GM23338 (cell line): ENCODE results near the gene ARHGAP32. TPM values are rescaled to one million over a fixed set of nuclear protein-coding genes. Genes with fewer than 3 reads are reported as not detected.

Experiments used
- ATAC-seq: fragments of 200-7000 bp; cut with Tn5 transposase; 3 replicates; pipeline ENCODE4 v1.9.1; 2020
- DNase-seq: peaks from one replicate; pipeline ENCODE4 v3.0.0-alpha.2; 2015; ENCODE audit warnings: low spot score
- H2AFZ ChIP-seq: fragments of 200-600 bp; sonication (generic); 2 replicates; pipeline ENCODE4 v1.8.0; 2016; ENCODE audit warnings: antibody characterized with exemption, mild to moderate bottlenecking, moderate library complexity
- H3F3A ChIP-seq: fragments of 200-600 bp; sonication (generic); replicated peaks from 2 replicates; pipeline ENCODE4 v1.8.0; 2017; ENCODE audit warnings: antibody characterized with exemption, mixed run types, low read depth
- H3K27ac ChIP-seq: fragments of 200-600 bp; sonication (generic); 2 replicates; pipeline ENCODE4 v1.6.1; 2016; ENCODE audit warnings: low read depth
- H3K27me3 ChIP-seq: fragments of 200-600 bp; sonication (generic); 2 replicates; pipeline ENCODE4 v1.8.0; 2016; ENCODE audit warnings: mild to moderate bottlenecking, mixed run types, moderate library complexity; ENCODE audit not compliant: insufficient read depth
- H3K36me3 ChIP-seq: fragments of 200-600 bp; sonication (generic); 2 replicates; pipeline ENCODE4 v1.8.0; 2016; ENCODE audit warnings: mild to moderate bottlenecking; ENCODE audit not compliant: insufficient read depth
- H3K4me1 ChIP-seq: fragments of 200-600 bp; sonication (generic); 2 replicates; pipeline ENCODE4 v1.8.0; 2016; ENCODE audit warnings: mild to moderate bottlenecking, moderate library complexity; ENCODE audit not compliant: insufficient read depth
- H3K4me2 ChIP-seq: fragments of 200-600 bp; sonication (generic); 2 replicates; pipeline ENCODE4 v1.7.1; 2017; ENCODE audit warnings: mixed run types
- H3K4me3 ChIP-seq: fragments of 200-600 bp; sonication (generic); 2 replicates; pipeline ENCODE4 v1.6.1; 2016; ENCODE audit warnings: mixed run types
- H3K79me2 ChIP-seq: fragments of 200-600 bp; sonication (generic); replicated peaks from 2 replicates; pipeline ENCODE4 v1.8.0; 2017; ENCODE audit warnings: mild to moderate bottlenecking; ENCODE audit not compliant: insufficient read depth
- H3K9me2 ChIP-seq: fragments of 200-600 bp; sonication (generic); 2 replicates; pipeline ENCODE4 v1.8.0; 2017; ENCODE audit not compliant: insufficient read depth
- H4K20me1 ChIP-seq: fragments of 200-600 bp; sonication (generic); replicated peaks from 2 replicates; pipeline ENCODE4 v1.8.0; 2017; ENCODE audit warnings: mild to moderate bottlenecking; ENCODE audit not compliant: insufficient read depth
- H3K27ac Mint-ChIP-seq: 2 replicates; pipeline ENCODE4 v1.8.0; 2020; ENCODE audit warnings: inconsistent platforms, mild to moderate bottlenecking, moderate library complexity, mixed read lengths
- H3K27me3 Mint-ChIP-seq: 3 replicates; pipeline ENCODE4 v1.8.0; 2022; ENCODE audit warnings: low read depth, mild to moderate bottlenecking, moderate library complexity, mixed read lengths, inconsistent platforms; ENCODE audit not compliant: insufficient read depth, poor library complexity
- H3K36me3 Mint-ChIP-seq: 3 replicates; pipeline ENCODE4 v1.8.0; 2021; ENCODE audit warnings: low read depth, mild to moderate bottlenecking, inconsistent platforms, moderate library complexity, mixed read lengths
- H3K4me1 Mint-ChIP-seq: 3 replicates; pipeline ENCODE4 v1.8.0; 2020; ENCODE audit warnings: mild to moderate bottlenecking, inconsistent platforms, mixed read lengths
- H3K4me3 Mint-ChIP-seq: 3 replicates; pipeline ENCODE4 v1.8.0; 2021; ENCODE audit warnings: moderate library complexity, mild to moderate bottlenecking, inconsistent platforms, mixed read lengths
- H3K9me3 Mint-ChIP-seq: 3 replicates; pipeline ENCODE4 v1.8.0; 2020; ENCODE audit warnings: moderate library complexity, mild to moderate bottlenecking, inconsistent platforms, mixed read lengths
- CREB1 ChIP-seq: fragments of 250-450 bp; sonication (Bioruptor Pico); IDR thresholded peaks from 2 replicates; pipeline ENCODE4 v1.5.0; 2020; ENCODE audit warnings: low read depth, mild to moderate bottlenecking, moderate library complexity
- EZH2 ChIP-seq: fragments of 200-600 bp; sonication (generic); IDR thresholded peaks from one replicate; pipeline ENCODE4 v1.8.0; 2017; ENCODE audit warnings: antibody characterized with exemption, mild to moderate bottlenecking, low read depth; ENCODE audit not compliant: unreplicated experiment
- EZH2phosphoT487 ChIP-seq: fragments of 200-600 bp; sonication (generic); IDR thresholded peaks from one replicate; pipeline ENCODE4 v1.8.1; 2018; ENCODE audit warnings: antibody characterized with exemption; ENCODE audit not compliant: unreplicated experiment
- JUNB ChIP-seq: IDR thresholded peaks from one replicate; pipeline ENCODE4 v1.6.1; 2016; ENCODE audit warnings: antibody characterized with exemption; ENCODE audit not compliant: unreplicated experiment
- NANOG ChIP-seq: IDR thresholded peaks from 2 replicates; pipeline ENCODE4 v1.6.1; 2016; ENCODE audit warnings: antibody characterized with exemption, borderline replicate concordance
- POLR2AphosphoS5 ChIP-seq: IDR thresholded peaks from 2 replicates; pipeline ENCODE4 v1.6.1; 2016; ENCODE audit warnings: antibody characterized with exemption, low read depth
- STAT1 ChIP-seq: IDR thresholded peaks from one replicate; pipeline ENCODE4 v1.6.1; 2016; ENCODE audit warnings: antibody characterized with exemption; ENCODE audit not compliant: unreplicated experiment
- ZNF114 ChIP-seq: fragments of 250-450 bp; sonication (Bioruptor Pico); IDR thresholded peaks from 2 replicates; pipeline ENCODE4 v1.5.0; 2020; ENCODE audit warnings: mild to moderate bottlenecking, moderate library complexity
- ZNF331 ChIP-seq: fragments of 250-450 bp; sonication (Bioruptor Pico); IDR thresholded peaks from 2 replicates; pipeline ENCODE4 v1.5.0; 2020; ENCODE audit warnings: low read depth, mild to moderate bottlenecking, moderate library complexity
- ZNF462 ChIP-seq: fragments of 250-450 bp; sonication (Bioruptor Pico); IDR thresholded peaks from 2 replicates; pipeline ENCODE4 v1.5.0; 2020; ENCODE audit warnings: mild to moderate bottlenecking, moderate library complexity
- polyA plus RNA-seq: library from polyadenylated mRNA; unstranded; fragments of >200 nt; fragmentation: Nextera tagmentation; extraction: Ambion mirVana; gene quantifications from 2 replicates; pipeline ENCODE4 v1.2.1, GENCODE V29; 2016
- total RNA-seq: library from RNA; depleted of rRNA; stranded (reverse); fragments of >200 nt; shearing (Covaris generic); gene quantifications from 2 replicates; pipeline ENCODE4 v1.2.3, GENCODE V29; 2014
- TF ChIP-seq, protein P1 (sequence below): IDR thresholded peaks from one replicate; pipeline ENCODE4 v1.6.1; 2018; ENCODE audit warnings: antibody characterized with exemption; ENCODE audit not compliant: unreplicated experiment

The ARHGAP32 gene
- total and polyA plus RNA-seq, 2 experiments from 2014 or later, result 3.9 to 17.2 TPM

DNA sequence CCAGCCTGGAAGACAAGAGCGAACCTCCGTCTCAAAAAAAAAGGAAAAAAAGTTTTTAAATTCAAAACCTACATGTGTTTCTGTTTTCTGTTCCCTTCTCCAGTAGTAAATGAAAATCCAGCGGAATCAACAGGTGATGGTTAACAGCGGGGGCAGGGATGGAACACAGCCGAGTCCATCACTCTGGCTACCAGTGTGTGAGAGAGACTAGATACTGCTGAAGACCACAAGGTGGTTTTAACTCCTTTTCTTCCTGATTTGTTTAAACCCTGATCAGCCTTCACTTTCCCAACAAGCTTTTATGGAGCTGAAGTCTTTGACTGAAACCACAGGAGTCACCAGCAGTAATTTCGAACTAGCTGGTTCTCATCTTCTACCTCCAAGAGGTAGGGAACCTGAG is 3.6 kb upstream of the ARHGAP32 start (continued):
- TF ChIP-seq, protein P1, sequence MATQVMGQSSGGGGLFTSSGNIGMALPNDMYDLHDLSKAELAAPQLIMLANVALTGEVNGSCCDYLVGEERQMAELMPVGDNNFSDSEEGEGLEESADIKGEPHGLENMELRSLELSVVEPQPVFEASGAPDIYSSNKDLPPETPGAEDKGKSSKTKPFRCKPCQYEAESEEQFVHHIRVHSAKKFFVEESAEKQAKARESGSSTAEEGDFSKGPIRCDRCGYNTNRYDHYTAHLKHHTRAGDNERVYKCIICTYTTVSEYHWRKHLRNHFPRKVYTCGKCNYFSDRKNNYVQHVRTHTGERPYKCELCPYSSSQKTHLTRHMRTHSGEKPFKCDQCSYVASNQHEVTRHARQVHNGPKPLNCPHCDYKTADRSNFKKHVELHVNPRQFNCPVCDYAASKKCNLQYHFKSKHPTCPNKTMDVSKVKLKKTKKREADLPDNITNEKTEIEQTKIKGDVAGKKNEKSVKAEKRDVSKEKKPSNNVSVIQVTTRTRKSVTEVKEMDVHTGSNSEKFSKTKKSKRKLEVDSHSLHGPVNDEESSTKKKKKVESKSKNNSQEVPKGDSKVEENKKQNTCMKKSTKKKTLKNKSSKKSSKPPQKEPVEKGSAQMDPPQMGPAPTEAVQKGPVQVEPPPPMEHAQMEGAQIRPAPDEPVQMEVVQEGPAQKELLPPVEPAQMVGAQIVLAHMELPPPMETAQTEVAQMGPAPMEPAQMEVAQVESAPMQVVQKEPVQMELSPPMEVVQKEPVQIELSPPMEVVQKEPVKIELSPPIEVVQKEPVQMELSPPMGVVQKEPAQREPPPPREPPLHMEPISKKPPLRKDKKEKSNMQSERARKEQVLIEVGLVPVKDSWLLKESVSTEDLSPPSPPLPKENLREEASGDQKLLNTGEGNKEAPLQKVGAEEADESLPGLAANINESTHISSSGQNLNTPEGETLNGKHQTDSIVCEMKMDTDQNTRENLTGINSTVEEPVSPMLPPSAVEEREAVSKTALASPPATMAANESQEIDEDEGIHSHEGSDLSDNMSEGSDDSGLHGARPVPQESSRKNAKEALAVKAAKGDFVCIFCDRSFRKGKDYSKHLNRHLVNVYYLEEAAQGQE, result no peak
- TF ChIP-seq POLR2AphosphoS5 (no peak), JUNB (no peak), EZH2 (no peak), ZNF331 (CRISPR knock-in tag) (no peak), NANOG (no peak)

GRCh38 chr11:129191649-129192048 is 476 bp downstream of the ARHGAP32 start:
- ATAC-seq, result no peak
- peak overlapping the region; percentile 10; the same call in 1 of the 2 replicates for H3K27ac ChIP-seq
- no peak for TF ChIP-seq JUNB
- no peak for TF ChIP-seq STAT1
- TF ChIP-seq ZNF331 (CRISPR knock-in tag), result no peak
- TF ChIP-seq ZNF114 (CRISPR knock-in tag), result no peak
- TF ChIP-seq ZNF462, result no peak
- TF ChIP-seq CREB1, result no peak
- no peak for TF ChIP-seq EZH2phosphoT487
- TF ChIP-seq, protein P1, result no peak

More at GRCh38 chr11:129191649-129192048, 476 bp downstream of the ARHGAP32 start:
- peaks cover 65% of the 10 kb centered on the region for H3K79me2 ChIP-seq
- H3K4me1 Mint-ChIP-seq, result peaks cover 5% of the 10 kb centered on the region
- peaks cover 2% of the 10 kb centered on the region for H3K27me3 Mint-ChIP-seq
- no peaks in the 10 kb centered on the region for H3F3A ChIP-seq
- H4K20me1 ChIP-seq, result no peaks in the 10 kb centered on the region; the same call in 1 of the 2 replicates
- H2AFZ ChIP-seq, result no peak overlapping the region
- no peak overlapping the region for H3K4me3 ChIP-seq
- H3K27ac Mint-ChIP-seq, result no peak overlapping the region
- DNase-seq, result no peak
- peaks cover 31% of the 10 kb centered on the region for H3K4me1 ChIP-seq
- H3K4me2 ChIP-seq, result peak overlapping the region; percentile 50
- peaks cover 6% of the 10 kb centered on the region; the same call in 2 of the 3 replicates for H3K9me3 Mint-ChIP-seq
- H3K36me3 Mint-ChIP-seq, result peaks cover 11% of the 10 kb centered on the region; the same call in 2 of the 3 replicates
- no peaks in the 10 kb centered on the region for H3K27me3 ChIP-seq
- H3K4me3 Mint-ChIP-seq, result no peak overlapping the region
- no peaks in the 10 kb centered on the region; the same call in 1 of the 2 replicates for H3K36me3 ChIP-seq
- no peaks in the 10 kb centered on the region for H3K9me2 ChIP-seq
